HEK293 (cell line): ENCODE results near the gene NUAK1.

ENCODE experiments used
- CTCF ChIA-PET: fragments of 350-600 bp; formaldehyde crosslinking; extraction: SDS; loops from one replicate; lab custom pipeline; 2021; ENCODE audit warnings: antibody characterized with exemption; lab: Yijun Ruan, JAX
- POLR2A ChIA-PET: fragments of 300-600 bp; formaldehyde crosslinking; extraction: SDS; loops from one replicate; lab custom pipeline; 2020; ENCODE audit warnings: antibody characterized with exemption, inconsistent platforms; lab: Yijun Ruan, JAX
- H3K27ac ChIP-seq: fragments of 200-500 bp; sonication (Bioruptor generic); 2 replicates; pipeline ENCODE4 v1.5.1; 2014; ENCODE audit warnings: low read depth, low read length, control low read depth, inconsistent platforms; ENCODE audit errors: extremely low read depth
- H3K36me3 ChIP-seq, 2 experiments: fragments of 200-500 bp in 1 of 2; sonication (Bioruptor generic) in 1 of 2; 1 replicate in 1 of 2; 2 replicates in 1 of 2; pipeline ENCODE4 v1.5.1; 2014 to 2017; ENCODE audit warnings: inconsistent platforms in 2 of 2, low read length in 2 of 2; ENCODE audit not compliant: control insufficient read depth in 2 of 2, insufficient read depth in 1 of 2
- H3K4me1 ChIP-seq: fragments of 200-500 bp; sonication (Bioruptor generic); 2 replicates; pipeline ENCODE4 v1.5.1; 2014; ENCODE audit warnings: mild to moderate bottlenecking, low read length, inconsistent platforms; ENCODE audit not compliant: control insufficient read depth, insufficient read depth
- H3K4me3 ChIP-seq: 2 replicates; pipeline ENCODE4 v1.5.1; 2011; ENCODE audit warnings: low read depth, mild to moderate bottlenecking, control low read depth, low read length, moderate library complexity
- H3K9me3 ChIP-seq: fragments of 200-500 bp; sonication (Bioruptor generic); 2 replicates; pipeline ENCODE4 v1.5.1; 2014; ENCODE audit warnings: low read depth, low read length, inconsistent platforms; ENCODE audit not compliant: control insufficient read depth, insufficient read depth
- BCL11A ChIP-seq: fragments of 450-650 bp; formaldehyde crosslinking; IDR thresholded peaks from 2 replicates; pipeline ENCODE4 v1.5.1; 2016; ENCODE audit warnings: low read depth, missing biosample characterization, missing genetic modification characterization
- BCL6B ChIP-seq: fragments of 450-650 bp; formaldehyde crosslinking; IDR thresholded peaks from 2 replicates; pipeline ENCODE4 v1.5.1; 2017; ENCODE audit warnings: missing biosample characterization, missing genetic modification characterization
- INSM2 ChIP-seq: fragments of 450-650 bp; formaldehyde crosslinking; IDR thresholded peaks from 2 replicates; pipeline ENCODE4 v1.5.1; 2016; ENCODE audit warnings: missing biosample characterization, missing genetic modification characterization
- KLF10 ChIP-seq: fragments of 450-650 bp; IDR thresholded peaks from 2 replicates; pipeline ENCODE4 v1.5.1; 2018; ENCODE audit warnings: missing biosample characterization, mild to moderate bottlenecking, missing genetic modification characterization
- PRDM2 ChIP-seq: fragments of 450-650 bp; formaldehyde crosslinking; IDR thresholded peaks from 2 replicates; pipeline ENCODE4 v1.5.1; 2016; ENCODE audit warnings: missing biosample characterization, missing genetic modification characterization, borderline replicate concordance
- RBAK ChIP-seq: fragments of 450-650 bp; formaldehyde crosslinking; IDR thresholded peaks from 2 replicates; pipeline ENCODE4 v1.5.1; 2016; ENCODE audit warnings: missing biosample characterization, missing genetic modification characterization
- ZBTB8A ChIP-seq: fragments of 450-650 bp; formaldehyde crosslinking; IDR thresholded peaks from 2 replicates; pipeline ENCODE4 v1.5.1; 2016; ENCODE audit warnings: missing biosample characterization, missing genetic modification characterization
- ZFP69B ChIP-seq: fragments of 450-650 bp; formaldehyde crosslinking; IDR thresholded peaks from 2 replicates; pipeline ENCODE4 v1.5.1; 2016; ENCODE audit warnings: missing biosample characterization, missing genetic modification characterization
- ZNF112 ChIP-seq: fragments of 450-650 bp; formaldehyde crosslinking; IDR thresholded peaks from 2 replicates; pipeline ENCODE4 v1.5.0; 2017; ENCODE audit warnings: missing biosample characterization, missing genetic modification characterization
- ZNF146 ChIP-seq: fragments of 450-650 bp; formaldehyde crosslinking; IDR thresholded peaks from 2 replicates; pipeline ENCODE4 v1.5.1; 2016; ENCODE audit warnings: missing biosample characterization, missing genetic modification characterization
- ZNF223 ChIP-seq: fragments of 450-650 bp; formaldehyde crosslinking; IDR thresholded peaks from 2 replicates; pipeline ENCODE4 v1.5.1; 2016; ENCODE audit warnings: missing biosample characterization, missing genetic modification characterization
- ZNF266 ChIP-seq: fragments of 450-650 bp; formaldehyde crosslinking; IDR thresholded peaks from 2 replicates; pipeline ENCODE4 v1.5.1; 2016; ENCODE audit warnings: missing biosample characterization, missing genetic modification characterization, low read depth
- ZNF555 ChIP-seq: fragments of 450-650 bp; formaldehyde crosslinking; conservative IDR thresholded peaks from 2 replicates; pipeline ENCODE4 v1.5.1; 2017; ENCODE audit warnings: missing biosample characterization, mild to moderate bottlenecking, missing genetic modification characterization, inconsistent platforms
- ZNF610 ChIP-seq: fragments of 450-650 bp; formaldehyde crosslinking; IDR thresholded peaks from 2 replicates; pipeline ENCODE4 v1.5.1; 2016; ENCODE audit warnings: missing biosample characterization, missing genetic modification characterization, borderline replicate concordance
- ZNF792 ChIP-seq: fragments of 450-650 bp; formaldehyde crosslinking; IDR thresholded peaks from 2 replicates; pipeline ENCODE4 v1.5.1; 2016; ENCODE audit warnings: missing biosample characterization, missing genetic modification characterization
- TF ChIP-seq, protein P1 (sequence below): fragments of 450-650 bp; formaldehyde crosslinking; conservative IDR thresholded peaks from 2 replicates; pipeline ENCODE4 v1.5.1; 2016; ENCODE audit warnings: low read depth, missing biosample characterization, missing genetic modification characterization
- TF ChIP-seq, protein P2 (sequence below): fragments of 450-650 bp; formaldehyde crosslinking; IDR thresholded peaks from 2 replicates; pipeline ENCODE4 v1.5.1; 2016; ENCODE audit warnings: missing biosample characterization, missing genetic modification characterization

Gene NUAK1

DNA sequence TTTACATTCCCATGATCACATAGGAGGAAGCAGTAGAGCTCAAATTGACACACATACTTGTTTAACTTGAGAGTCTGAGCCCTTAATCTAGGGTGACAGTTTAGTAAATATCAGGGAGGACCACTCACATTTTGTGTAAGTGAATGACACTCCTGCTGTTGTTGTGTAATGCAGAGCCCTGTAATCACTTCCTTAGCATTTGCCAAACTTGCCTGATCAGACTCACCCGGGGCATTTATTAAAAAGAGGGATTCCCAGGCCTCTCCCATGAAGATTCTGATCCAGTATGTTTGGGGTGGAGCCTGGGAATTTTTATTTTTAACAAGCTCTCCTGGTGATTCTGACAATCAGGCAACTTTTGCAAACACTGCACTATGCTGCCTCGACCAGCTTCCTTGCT, 119.6 kb downstream of the NUAK1 start:
- no peak for TF ChIP-seq ZBTB8A
- Histone ChIP-seq H3K4me3 (no peak overlapping the region), H3K36me3 (no peaks in the 10 kb centered on the region), H3K27ac (no peak overlapping the region), H3K4me1 (no peaks in the 10 kb centered on the region), H3K9me3 (no peaks in the 10 kb centered on the region)
- ChIA-PET CTCF (interaction anchor here (0.6 kb wide), 2 partner anchors 457 to 599 kb away, joined by 3 to 5 read pairs; no protein-coding TSS in a partner anchor), POLR2A (interaction anchor here (0.6 kb wide), 1 partner anchor 90 kb away, joined by 3 read pairs; no protein-coding TSS in a partner anchor)

GRCh38 chr12:106018286-106018685, 120.5 kb downstream of the NUAK1 start:
- Histone ChIP-seq H3K27ac (no peak overlapping the region), H3K4me3 (no peak overlapping the region), H3K4me1 (no peaks in the 10 kb centered on the region), H3K9me3 (no peaks in the 10 kb centered on the region), H3K36me3 (no peaks in the 10 kb centered on the region)
- ChIA-PET POLR2A (no interaction called here), CTCF (interaction anchor here (0.6 kb wide), 1 partner anchor 132 kb away, joined by 7 read pairs; no protein-coding TSS in a partner anchor)
- TF ChIP-seq, protein P1, sequence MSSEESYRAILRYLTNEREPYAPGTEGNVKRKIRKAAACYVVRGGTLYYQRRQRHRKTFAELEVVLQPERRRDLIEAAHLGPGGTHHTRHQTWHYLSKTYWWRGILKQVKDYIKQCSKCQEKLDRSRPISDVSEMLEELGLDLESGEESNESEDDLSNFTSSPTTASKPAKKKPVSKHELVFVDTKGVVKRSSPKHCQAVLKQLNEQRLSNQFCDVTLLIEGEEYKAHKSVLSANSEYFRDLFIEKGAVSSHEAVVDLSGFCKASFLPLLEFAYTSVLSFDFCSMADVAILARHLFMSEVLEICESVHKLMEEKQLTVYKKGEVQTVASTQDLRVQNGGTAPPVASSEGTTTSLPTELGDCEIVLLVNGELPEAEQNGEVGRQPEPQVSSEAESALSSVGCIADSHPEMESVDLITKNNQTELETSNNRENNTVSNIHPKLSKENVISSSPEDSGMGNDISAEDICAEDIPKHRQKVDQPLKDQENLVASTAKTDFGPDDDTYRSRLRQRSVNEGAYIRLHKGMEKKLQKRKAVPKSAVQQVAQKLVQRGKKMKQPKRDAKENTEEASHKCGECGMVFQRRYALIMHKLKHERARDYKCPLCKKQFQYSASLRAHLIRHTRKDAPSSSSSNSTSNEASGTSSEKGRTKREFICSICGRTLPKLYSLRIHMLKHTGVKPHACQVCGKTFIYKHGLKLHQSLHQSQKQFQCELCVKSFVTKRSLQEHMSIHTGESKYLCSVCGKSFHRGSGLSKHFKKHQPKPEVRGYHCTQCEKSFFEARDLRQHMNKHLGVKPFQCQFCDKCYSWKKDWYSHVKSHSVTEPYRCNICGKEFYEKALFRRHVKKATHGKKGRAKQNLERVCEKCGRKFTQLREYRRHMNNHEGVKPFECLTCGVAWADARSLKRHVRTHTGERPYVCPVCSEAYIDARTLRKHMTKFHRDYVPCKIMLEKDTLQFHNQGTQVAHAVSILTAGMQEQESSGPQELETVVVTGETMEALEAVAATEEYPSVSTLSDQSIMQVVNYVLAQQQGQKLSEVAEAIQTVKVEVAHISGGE (tag by site-specific recombination): no peak
- TF ChIP-seq BCL11A (tag by site-specific recombination) (no peak), RBAK (tag by site-specific recombination) (no peak), ZNF555 (tag by site-specific recombination) (no peak), ZNF792 (tag by site-specific recombination) (no peak), ZFP69B (tag by site-specific recombination) (no peak), ZNF112 (tag by site-specific recombination) (no peak), KLF10 (tag by site-specific recombination) (no peak), ZNF223 (tag by site-specific recombination) (no peak), ZNF146 (tag by site-specific recombination) (no peak), BCL6B (tag by site-specific recombination) (no peak), ZNF266 (tag by site-specific recombination) (no peak), INSM2 (tag by site-specific recombination) (no peak), ZNF610 (tag by site-specific recombination) (no peak), PRDM2 (tag by site-specific recombination) (no peak)
- TF ChIP-seq, protein P2, sequence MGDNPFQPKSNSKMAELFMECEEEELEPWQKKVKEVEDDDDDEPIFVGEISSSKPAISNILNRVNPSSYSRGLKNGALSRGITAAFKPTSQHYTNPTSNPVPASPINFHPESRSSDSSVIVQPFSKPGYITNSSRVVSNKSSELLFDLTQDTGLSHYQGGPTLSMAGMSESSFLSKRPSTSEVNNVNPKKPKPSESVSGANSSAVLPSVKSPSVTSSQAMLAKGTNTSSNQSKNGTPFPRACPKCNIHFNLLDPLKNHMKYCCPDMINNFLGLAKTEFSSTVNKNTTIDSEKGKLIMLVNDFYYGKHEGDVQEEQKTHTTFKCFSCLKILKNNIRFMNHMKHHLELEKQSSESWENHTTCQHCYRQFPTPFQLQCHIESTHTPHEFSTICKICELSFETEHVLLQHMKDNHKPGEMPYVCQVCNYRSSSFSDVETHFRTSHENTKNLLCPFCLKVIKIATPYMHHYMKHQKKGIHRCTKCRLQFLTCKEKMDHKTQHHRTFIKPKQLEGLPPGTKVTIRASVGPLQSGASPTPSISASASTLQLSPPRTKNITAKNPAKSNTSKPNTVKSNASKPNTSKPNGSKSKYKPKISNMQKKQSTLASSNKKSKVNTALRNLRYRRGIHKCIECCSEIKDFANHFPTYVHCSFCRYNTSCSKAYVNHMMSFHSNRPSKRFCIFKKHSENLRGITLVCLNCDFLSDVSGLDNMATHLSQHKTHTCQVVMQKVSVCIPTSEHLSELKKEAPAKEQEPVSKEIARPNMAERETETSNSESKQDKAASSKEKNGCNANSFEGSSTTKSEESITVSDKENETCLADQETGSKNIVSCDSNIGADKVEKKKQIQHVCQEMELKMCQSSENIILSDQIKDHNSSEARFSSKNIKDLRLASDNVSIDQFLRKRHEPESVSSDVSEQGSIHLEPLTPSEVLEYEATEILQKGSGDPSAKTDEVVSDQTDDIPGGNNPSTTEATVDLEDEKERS (tag by site-specific recombination): no peak
